HEK293 (cell line): Measurements from ENCODE around the gene SOX9.

Source experiments
- CTCF ChIA-PET: fragments of 350-600 bp; formaldehyde crosslinking; extraction: SDS; loops from one replicate; lab custom pipeline; 2021; ENCODE audit warnings: antibody characterized with exemption; lab: Yijun Ruan, JAX
- POLR2A ChIA-PET: fragments of 300-600 bp; formaldehyde crosslinking; extraction: SDS; loops from one replicate; lab custom pipeline; 2020; ENCODE audit warnings: antibody characterized with exemption, inconsistent platforms; lab: Yijun Ruan, JAX
- H3K27ac ChIP-seq: fragments of 200-500 bp; sonication (Bioruptor generic); 2 replicates; pipeline ENCODE4 v1.5.1; 2014; ENCODE audit warnings: low read depth, low read length, control low read depth, inconsistent platforms; ENCODE audit errors: extremely low read depth
- H3K36me3 ChIP-seq, 2 experiments: fragments of 200-500 bp in 1 of 2; sonication (Bioruptor generic) in 1 of 2; 1 replicate in 1 of 2; 2 replicates in 1 of 2; pipeline ENCODE4 v1.5.1; 2014 to 2017; ENCODE audit warnings: inconsistent platforms in 2 of 2, low read length in 2 of 2; ENCODE audit not compliant: control insufficient read depth in 2 of 2, insufficient read depth in 1 of 2
- H3K4me1 ChIP-seq: fragments of 200-500 bp; sonication (Bioruptor generic); 2 replicates; pipeline ENCODE4 v1.5.1; 2014; ENCODE audit warnings: mild to moderate bottlenecking, low read length, inconsistent platforms; ENCODE audit not compliant: control insufficient read depth, insufficient read depth
- H3K4me3 ChIP-seq: 2 replicates; pipeline ENCODE4 v1.5.1; 2011; ENCODE audit warnings: low read depth, mild to moderate bottlenecking, control low read depth, low read length, moderate library complexity
- H3K9me3 ChIP-seq: fragments of 200-500 bp; sonication (Bioruptor generic); 2 replicates; pipeline ENCODE4 v1.5.1; 2014; ENCODE audit warnings: low read depth, low read length, inconsistent platforms; ENCODE audit not compliant: control insufficient read depth, insufficient read depth
- GLIS1 ChIP-seq: fragments of 450-650 bp; formaldehyde crosslinking; IDR thresholded peaks from 2 replicates; pipeline ENCODE4 v1.5.1; 2016; ENCODE audit warnings: missing biosample characterization, missing genetic modification characterization
- HOXD13 ChIP-seq: sonication (generic); formaldehyde crosslinking; IDR thresholded peaks from 2 replicates; pipeline ENCODE4 v1.8.0; 2022; ENCODE audit warnings: missing genetic modification reagents, borderline replicate concordance
- KLF16 ChIP-seq: fragments of 450-650 bp; formaldehyde crosslinking; IDR thresholded peaks from 2 replicates; pipeline ENCODE4 v1.5.1; 2017; ENCODE audit warnings: missing biosample characterization, missing genetic modification characterization
- TCF7L2 ChIP-seq: IDR thresholded peaks from 2 replicates; pipeline ENCODE4 v1.6.1; 2011; ENCODE audit warnings: low read depth, mild to moderate bottlenecking, inconsistent platforms, low read length, moderate library complexity, borderline replicate concordance
- ZBTB1 ChIP-seq: fragments of 450-650 bp; formaldehyde crosslinking; IDR thresholded peaks from 2 replicates; pipeline ENCODE4 v1.5.1; 2016; ENCODE audit warnings: missing biosample characterization, missing genetic modification characterization
- ZBTB21 ChIP-seq: fragments of 450-650 bp; formaldehyde crosslinking; IDR thresholded peaks from 2 replicates; pipeline ENCODE4 v1.5.1; 2017; ENCODE audit warnings: missing biosample characterization, missing genetic modification characterization
- ZNF19 ChIP-seq: fragments of 450-650 bp; formaldehyde crosslinking; IDR thresholded peaks from 2 replicates; pipeline ENCODE4; 2016; ENCODE audit warnings: missing biosample characterization, missing genetic modification characterization, low read depth
- ZNF211 ChIP-seq: fragments of 450-650 bp; formaldehyde crosslinking; IDR thresholded peaks from 2 replicates; pipeline ENCODE4 v1.5.1; 2016; ENCODE audit warnings: low read depth, missing biosample characterization, missing genetic modification characterization
- ZNF239 ChIP-seq: fragments of 450-650 bp; formaldehyde crosslinking; IDR thresholded peaks from 2 replicates; pipeline ENCODE4 v1.5.1; 2016; ENCODE audit warnings: missing biosample characterization, missing genetic modification characterization
- ZNF473 ChIP-seq: fragments of 450-650 bp; formaldehyde crosslinking; IDR thresholded peaks from 2 replicates; pipeline ENCODE4 v1.5.1; 2017; ENCODE audit warnings: missing biosample characterization, missing genetic modification characterization
- ZNF48 ChIP-seq: fragments of 450-650 bp; formaldehyde crosslinking; IDR thresholded peaks from 2 replicates; pipeline ENCODE4 v1.5.1; 2016; ENCODE audit warnings: missing biosample characterization, missing genetic modification characterization
- ZNF501 ChIP-seq: fragments of 450-650 bp; formaldehyde crosslinking; IDR thresholded peaks from 2 replicates; pipeline ENCODE4 v1.5.1; 2016; ENCODE audit warnings: missing biosample characterization, missing genetic modification characterization
- ZNF549 ChIP-seq: fragments of 450-650 bp; IDR thresholded peaks from 2 replicates; pipeline ENCODE4 v1.5.1; 2018; ENCODE audit warnings: missing biosample characterization, missing genetic modification characterization, mild to moderate bottlenecking, inconsistent platforms, moderate library complexity
- ZNF660 ChIP-seq: fragments of 450-650 bp; IDR thresholded peaks from 2 replicates; pipeline ENCODE4 v1.5.1; 2018; ENCODE audit warnings: missing biosample characterization, mild to moderate bottlenecking, missing genetic modification characterization
- ZNF677 ChIP-seq: fragments of 450-650 bp; IDR thresholded peaks from 2 replicates; pipeline ENCODE4 v1.5.0; 2018; ENCODE audit warnings: missing biosample characterization, mild to moderate bottlenecking, missing genetic modification characterization, moderate library complexity
- ZSCAN16 ChIP-seq: fragments of 450-650 bp; formaldehyde crosslinking; IDR thresholded peaks from 2 replicates; pipeline ENCODE4 v1.5.1; 2016; ENCODE audit warnings: missing biosample characterization, missing genetic modification characterization
- TF ChIP-seq, protein P1 (sequence below): fragments of 450-650 bp; formaldehyde crosslinking; IDR thresholded peaks from 2 replicates; pipeline ENCODE4 v1.5.1; 2016; ENCODE audit warnings: missing biosample characterization, missing genetic modification characterization
- TF ChIP-seq, protein P2 (sequence below): fragments of 450-650 bp; formaldehyde crosslinking; IDR thresholded peaks from 2 replicates; pipeline ENCODE4 v1.5.1; 2016; ENCODE audit warnings: missing biosample characterization, missing genetic modification characterization
- TF ChIP-seq, protein P3 (sequence below): fragments of 450-650 bp; formaldehyde crosslinking; IDR thresholded peaks from 2 replicates; pipeline ENCODE4 v1.5.1; 2016; ENCODE audit warnings: missing biosample characterization, missing genetic modification characterization

SOX9 gene

DNA sequence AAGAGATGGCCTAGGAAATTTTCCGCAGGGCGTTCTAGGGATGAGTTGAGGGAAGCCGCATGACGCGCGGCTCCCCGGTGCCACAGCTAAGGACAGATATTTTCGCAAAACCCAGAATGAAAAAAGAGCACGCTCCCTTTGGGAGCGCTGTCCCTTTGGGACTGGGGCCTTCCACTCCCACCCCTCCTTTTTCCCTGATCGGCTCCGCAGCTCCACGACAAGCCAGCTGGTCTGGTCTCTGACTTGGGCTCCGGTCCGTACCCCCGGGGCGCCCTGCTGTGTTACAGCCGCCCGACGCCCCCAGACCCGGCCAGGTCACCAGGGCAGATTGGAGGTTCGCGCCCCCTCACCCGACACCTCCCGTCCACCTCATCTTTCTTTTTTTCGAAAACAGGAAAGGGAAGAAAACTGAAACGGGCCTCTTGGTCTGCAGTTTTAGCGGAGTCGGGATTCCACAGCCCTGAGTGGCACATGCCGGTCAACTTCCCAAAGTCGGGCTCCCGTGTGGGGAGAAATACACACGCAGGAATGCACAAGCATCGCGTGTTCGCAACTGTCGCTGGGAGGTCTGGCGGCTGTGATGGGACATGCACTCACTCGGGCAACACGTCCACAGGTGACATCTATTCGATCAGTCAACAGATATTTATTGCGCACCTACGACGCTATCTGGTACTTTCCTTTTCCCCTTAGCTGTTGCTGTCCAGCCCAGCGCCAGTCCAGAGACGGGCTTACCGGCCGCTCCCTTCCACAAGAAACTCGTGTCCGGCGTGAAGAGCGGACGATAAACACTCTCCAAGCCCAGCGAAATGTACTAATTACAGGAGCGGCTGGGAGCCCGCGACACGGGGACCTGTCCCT lies 3.9 kb upstream of the SOX9 start:
- Histone ChIP-seq H3K36me3 (no peaks in the 10 kb centered on the region), H3K4me1 (no peaks in the 10 kb centered on the region; the same call in 1 of the 2 replicates), H3K9me3 (no peaks in the 10 kb centered on the region), H3K4me3 (no peak overlapping the region), H3K27ac (no peak overlapping the region)
- ChIA-PET CTCF (interaction anchor here (0.5 to 1.4 kb wide), 6 partner anchors 14 to 1067 kb away, joined by 3 to 5 read pairs (median 3); no protein-coding TSS in a partner anchor), POLR2A (no interaction called here)
- TF ChIP-seq ZNF660 (tag by site-specific recombination) (no peak), ZNF501 (tag by site-specific recombination) (no peak), ZBTB1 (no peak), KLF16 (tag by site-specific recombination) (no peak), ZSCAN16 (tag by site-specific recombination) (no peak), HOXD13 (no peak), ZBTB21 (tag by site-specific recombination) (no peak), ZNF211 (tag by site-specific recombination) (no peak), TCF7L2 (no peak), ZNF19 (tag by site-specific recombination) (no peak), ZNF677 (no peak), ZNF473 (tag by site-specific recombination) (no peak)
- TF ChIP-seq, protein P1, sequence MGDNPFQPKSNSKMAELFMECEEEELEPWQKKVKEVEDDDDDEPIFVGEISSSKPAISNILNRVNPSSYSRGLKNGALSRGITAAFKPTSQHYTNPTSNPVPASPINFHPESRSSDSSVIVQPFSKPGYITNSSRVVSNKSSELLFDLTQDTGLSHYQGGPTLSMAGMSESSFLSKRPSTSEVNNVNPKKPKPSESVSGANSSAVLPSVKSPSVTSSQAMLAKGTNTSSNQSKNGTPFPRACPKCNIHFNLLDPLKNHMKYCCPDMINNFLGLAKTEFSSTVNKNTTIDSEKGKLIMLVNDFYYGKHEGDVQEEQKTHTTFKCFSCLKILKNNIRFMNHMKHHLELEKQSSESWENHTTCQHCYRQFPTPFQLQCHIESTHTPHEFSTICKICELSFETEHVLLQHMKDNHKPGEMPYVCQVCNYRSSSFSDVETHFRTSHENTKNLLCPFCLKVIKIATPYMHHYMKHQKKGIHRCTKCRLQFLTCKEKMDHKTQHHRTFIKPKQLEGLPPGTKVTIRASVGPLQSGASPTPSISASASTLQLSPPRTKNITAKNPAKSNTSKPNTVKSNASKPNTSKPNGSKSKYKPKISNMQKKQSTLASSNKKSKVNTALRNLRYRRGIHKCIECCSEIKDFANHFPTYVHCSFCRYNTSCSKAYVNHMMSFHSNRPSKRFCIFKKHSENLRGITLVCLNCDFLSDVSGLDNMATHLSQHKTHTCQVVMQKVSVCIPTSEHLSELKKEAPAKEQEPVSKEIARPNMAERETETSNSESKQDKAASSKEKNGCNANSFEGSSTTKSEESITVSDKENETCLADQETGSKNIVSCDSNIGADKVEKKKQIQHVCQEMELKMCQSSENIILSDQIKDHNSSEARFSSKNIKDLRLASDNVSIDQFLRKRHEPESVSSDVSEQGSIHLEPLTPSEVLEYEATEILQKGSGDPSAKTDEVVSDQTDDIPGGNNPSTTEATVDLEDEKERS (tag by site-specific recombination) = no peak

DNA sequence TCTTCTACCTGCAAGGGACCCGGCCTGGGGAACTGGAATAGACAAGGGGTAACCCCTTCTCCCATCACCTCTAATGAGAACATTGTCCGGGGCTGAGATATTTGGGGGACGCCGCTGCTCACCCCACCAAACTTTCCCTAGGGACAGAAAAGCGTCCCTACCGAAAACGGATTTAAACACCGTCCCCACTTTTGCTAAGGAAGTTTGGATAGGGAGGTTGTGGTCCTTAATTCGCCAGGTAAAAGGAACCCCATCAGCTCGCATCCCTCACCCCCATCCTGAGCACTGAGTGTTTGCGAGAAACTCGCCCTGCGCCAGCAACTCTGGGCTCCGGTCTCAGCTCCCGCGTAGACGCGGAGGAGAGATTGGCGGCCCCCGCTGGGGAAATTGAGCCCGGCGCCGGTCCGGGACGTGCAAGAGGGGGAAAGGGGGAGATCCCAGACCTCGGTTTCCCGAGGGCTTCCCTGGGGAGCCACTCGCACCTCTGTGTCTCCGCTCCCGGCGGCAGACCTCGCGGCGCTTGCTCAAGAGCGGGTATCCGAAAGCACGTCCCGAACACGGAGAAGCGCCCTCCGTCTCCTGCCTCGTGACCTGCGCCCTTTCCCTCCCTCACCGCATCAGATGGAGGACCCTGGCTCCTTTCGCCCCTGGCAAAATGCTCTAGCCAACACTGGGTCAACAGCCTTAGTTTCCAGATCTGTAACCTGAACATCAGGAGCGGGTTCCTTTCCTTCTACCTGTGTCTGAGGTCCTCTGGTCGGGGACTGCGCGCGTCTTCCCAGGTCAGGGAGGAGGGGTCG lies 3.1 kb upstream of the SOX9 start:
- Histone ChIP-seq H3K27ac (no peak overlapping the region), H3K4me1 (no peaks in the 10 kb centered on the region; the same call in 1 of the 2 replicates)
- TF ChIP-seq GLIS1 (tag by site-specific recombination) (no peak), ZNF239 (tag by site-specific recombination) (no peak), ZNF473 (tag by site-specific recombination) (no peak), ZNF549 (tag by site-specific recombination) (no peak), ZBTB21 (tag by site-specific recombination) (no peak), ZNF48 (tag by site-specific recombination) (no peak)
- TF ChIP-seq, protein P2, sequence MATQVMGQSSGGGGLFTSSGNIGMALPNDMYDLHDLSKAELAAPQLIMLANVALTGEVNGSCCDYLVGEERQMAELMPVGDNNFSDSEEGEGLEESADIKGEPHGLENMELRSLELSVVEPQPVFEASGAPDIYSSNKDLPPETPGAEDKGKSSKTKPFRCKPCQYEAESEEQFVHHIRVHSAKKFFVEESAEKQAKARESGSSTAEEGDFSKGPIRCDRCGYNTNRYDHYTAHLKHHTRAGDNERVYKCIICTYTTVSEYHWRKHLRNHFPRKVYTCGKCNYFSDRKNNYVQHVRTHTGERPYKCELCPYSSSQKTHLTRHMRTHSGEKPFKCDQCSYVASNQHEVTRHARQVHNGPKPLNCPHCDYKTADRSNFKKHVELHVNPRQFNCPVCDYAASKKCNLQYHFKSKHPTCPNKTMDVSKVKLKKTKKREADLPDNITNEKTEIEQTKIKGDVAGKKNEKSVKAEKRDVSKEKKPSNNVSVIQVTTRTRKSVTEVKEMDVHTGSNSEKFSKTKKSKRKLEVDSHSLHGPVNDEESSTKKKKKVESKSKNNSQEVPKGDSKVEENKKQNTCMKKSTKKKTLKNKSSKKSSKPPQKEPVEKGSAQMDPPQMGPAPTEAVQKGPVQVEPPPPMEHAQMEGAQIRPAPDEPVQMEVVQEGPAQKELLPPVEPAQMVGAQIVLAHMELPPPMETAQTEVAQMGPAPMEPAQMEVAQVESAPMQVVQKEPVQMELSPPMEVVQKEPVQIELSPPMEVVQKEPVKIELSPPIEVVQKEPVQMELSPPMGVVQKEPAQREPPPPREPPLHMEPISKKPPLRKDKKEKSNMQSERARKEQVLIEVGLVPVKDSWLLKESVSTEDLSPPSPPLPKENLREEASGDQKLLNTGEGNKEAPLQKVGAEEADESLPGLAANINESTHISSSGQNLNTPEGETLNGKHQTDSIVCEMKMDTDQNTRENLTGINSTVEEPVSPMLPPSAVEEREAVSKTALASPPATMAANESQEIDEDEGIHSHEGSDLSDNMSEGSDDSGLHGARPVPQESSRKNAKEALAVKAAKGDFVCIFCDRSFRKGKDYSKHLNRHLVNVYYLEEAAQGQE (tag by site-specific recombination) = no peak
- TF ChIP-seq, protein P3, sequence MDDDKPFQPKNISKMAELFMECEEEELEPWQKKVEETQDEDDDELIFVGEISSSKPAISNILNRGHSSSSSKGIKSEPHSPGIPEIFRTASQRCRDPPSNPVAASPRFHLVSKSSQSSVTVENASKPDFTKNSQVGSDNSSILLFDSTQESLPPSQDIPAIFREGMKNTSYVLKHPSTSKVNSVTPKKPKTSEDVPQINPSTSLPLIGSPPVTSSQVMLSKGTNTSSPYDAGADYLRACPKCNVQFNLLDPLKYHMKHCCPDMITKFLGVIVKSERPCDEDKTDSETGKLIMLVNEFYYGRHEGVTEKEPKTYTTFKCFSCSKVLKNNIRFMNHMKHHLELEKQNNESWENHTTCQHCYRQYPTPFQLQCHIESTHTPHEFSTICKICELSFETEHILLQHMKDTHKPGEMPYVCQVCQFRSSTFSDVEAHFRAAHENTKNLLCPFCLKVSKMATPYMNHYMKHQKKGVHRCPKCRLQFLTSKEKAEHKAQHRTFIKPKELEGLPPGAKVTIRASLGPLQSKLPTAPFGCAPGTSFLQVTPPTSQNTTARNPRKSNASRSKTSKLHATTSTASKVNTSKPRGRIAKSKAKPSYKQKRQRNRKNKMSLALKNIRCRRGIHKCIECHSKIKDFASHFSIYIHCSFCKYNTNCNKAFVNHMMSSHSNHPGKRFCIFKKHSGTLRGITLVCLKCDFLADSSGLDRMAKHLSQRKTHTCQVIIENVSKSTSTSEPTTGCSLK (tag by site-specific recombination) = no peak
- TF ChIP-seq, all 188 proteins: peak for 0
- Histone ChIP-seq H3K9me3 (no peaks in the 10 kb centered on the region), H3K36me3 (peaks cover 0 to 2% of the 10 kb centered on the region in 2 experiments; a peak in 2 of 3 replicates), H3K4me3 (peak overlapping the region; percentile 9; the same call in 1 of the 2 replicates)
- CTCF ChIA-PET = interaction anchor here (0.5 to 1.1 kb wide), 11 partner anchors 14 to 1350 kb away, joined by 3 to 5 read pairs (median 3); no protein-coding TSS in a partner anchor
- POLR2A ChIA-PET = no interaction called here
